Measurements from ENCODE around the gene FAM25A.
"Not testable (repeated sequence)": the region's sequence is repeated elsewhere in the genome, so short reads cannot be mapped to it uniquely, and the experiment has no call there.

Gene FAM25A

GRCh38 chr10:87000491-87000890 lies 19.6 kb upstream of the FAM25A start:
- DNase-seq (ENCODE audit: low read depth): no peak
- no peak overlapping the region for H3K4me3 ChIP-seq (ENCODE audit: low read length)
- TF ChIP-seq, protein P1, sequence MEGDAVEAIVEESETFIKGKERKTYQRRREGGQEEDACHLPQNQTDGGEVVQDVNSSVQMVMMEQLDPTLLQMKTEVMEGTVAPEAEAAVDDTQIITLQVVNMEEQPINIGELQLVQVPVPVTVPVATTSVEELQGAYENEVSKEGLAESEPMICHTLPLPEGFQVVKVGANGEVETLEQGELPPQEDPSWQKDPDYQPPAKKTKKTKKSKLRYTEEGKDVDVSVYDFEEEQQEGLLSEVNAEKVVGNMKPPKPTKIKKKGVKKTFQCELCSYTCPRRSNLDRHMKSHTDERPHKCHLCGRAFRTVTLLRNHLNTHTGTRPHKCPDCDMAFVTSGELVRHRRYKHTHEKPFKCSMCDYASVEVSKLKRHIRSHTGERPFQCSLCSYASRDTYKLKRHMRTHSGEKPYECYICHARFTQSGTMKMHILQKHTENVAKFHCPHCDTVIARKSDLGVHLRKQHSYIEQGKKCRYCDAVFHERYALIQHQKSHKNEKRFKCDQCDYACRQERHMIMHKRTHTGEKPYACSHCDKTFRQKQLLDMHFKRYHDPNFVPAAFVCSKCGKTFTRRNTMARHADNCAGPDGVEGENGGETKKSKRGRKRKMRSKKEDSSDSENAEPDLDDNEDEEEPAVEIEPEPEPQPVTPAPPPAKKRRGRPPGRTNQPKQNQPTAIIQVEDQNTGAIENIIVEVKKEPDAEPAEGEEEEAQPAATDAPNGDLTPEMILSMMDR (IDR thresholded peaks at IDR 0.05; ENCODE audit: insufficient read depth, low read depth, low read length, missing control alignments): no peak

- not testable (repeated sequence) for H3K4me3 ChIP-seq (ENCODE audit: low read length); DNase-seq (ENCODE audit: low read depth)
Measured at GRCh38 chr10:87007124-87007523, 13.0 kb upstream of the FAM25A start.

DNA sequence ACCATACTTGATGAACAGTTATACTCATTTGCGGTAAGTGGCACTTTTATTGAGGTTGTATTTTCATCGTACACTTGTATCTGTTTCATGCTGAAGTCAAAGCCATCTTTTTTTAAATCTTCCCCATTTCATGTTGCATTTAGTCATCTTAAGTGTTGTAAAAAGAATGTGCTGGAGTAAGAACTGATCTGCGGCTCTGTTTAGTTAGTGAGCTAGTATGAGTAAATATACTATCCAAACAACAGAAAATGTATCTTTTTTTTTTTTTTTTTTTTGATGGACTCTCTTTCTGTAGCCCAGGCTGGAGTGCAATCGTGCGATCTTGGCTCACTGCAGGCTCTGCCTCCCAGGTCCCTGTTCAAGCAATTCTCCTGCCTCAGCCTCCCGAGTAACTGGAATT lies 12.4 kb upstream of the FAM25A start:
- H3K4me3 ChIP-seq (ENCODE audit: low read length); DNase-seq (ENCODE audit: low read depth): not testable (repeated sequence)

DNA sequence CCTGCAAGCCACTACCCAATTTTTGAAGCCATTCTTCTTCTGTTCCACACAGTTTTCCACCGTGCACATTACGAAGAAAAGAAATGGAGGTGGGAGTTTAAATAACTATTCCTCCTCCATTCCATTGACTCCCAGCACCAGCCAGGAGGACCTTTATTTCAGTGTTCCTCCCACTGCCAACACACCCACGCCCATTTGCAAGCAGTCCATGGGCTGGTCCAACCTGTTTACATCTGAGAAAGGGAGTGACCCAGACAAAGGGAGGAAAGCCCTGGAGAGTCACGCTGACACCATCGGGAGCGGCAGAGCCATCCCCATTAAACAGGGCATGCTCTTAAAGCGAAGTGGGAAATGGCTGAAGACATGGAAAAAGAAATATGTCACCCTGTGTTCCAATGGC lies 11.8 kb upstream of the FAM25A start:
- peak; percentile 82 for DNase-seq (ENCODE audit: low read depth)

DNA sequence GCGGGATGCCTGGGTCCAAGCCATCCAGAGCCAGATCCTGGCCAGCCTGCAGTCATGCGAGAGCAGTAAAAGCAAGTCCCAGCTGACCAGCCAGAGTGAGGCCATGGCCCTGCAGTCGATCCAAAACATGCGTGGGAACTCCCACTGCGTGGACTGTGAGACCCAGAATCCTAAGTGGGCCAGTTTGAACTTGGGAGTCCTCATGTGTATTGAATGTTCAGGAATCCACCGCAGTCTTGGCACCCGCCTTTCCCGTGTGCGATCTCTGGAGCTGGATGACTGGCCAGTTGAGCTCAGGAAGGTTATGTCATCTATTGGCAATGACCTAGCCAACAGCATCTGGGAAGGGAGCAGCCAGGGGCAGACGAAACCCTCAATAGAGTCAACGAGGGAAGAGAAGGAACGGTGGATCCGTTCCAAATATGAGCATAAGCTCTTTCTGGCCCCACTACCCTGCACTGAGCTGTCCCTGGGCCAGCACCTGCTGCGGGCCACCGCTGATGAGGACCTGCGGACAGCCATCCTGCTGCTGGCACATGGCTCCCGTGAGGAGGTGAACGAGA lies 10.9 kb upstream of the FAM25A start:
- H3K4me3 ChIP-seq (ENCODE audit: low read length); DNase-seq (ENCODE audit: low read depth): not testable (repeated sequence)

More for the DNA sequence above, 11.8 kb upstream of the FAM25A start:
- H3K4me3 ChIP-seq (ENCODE audit: low read length): not testable (repeated sequence)

DNA sequence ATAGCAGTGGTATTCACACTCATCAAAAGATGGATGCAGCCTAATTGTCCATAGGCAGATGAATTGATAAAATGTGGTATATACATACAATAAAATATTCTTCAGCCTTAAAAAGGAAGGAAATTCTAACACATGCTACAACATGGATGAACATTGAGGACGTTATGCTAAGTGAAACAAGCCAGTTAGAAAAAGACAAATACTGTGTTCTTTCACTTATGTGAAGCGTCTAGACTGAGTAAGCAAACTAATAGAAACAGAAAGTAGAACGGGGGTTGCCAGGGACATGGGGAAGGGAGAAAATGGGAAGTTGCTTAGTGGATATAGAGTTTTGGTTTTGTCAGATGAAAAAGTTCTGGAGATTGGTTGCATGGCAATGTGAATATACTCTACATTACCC lies 6.6 kb upstream of the FAM25A start:
- not testable (repeated sequence) for DNase-seq (ENCODE audit: low read depth); H3K4me3 ChIP-seq (ENCODE audit: low read length)

- not testable (repeated sequence) for DNase-seq (ENCODE audit: low read depth)
Measured at GRCh38 chr10:87014986-87015716, 4.9 kb upstream of the FAM25A start.

DNA sequence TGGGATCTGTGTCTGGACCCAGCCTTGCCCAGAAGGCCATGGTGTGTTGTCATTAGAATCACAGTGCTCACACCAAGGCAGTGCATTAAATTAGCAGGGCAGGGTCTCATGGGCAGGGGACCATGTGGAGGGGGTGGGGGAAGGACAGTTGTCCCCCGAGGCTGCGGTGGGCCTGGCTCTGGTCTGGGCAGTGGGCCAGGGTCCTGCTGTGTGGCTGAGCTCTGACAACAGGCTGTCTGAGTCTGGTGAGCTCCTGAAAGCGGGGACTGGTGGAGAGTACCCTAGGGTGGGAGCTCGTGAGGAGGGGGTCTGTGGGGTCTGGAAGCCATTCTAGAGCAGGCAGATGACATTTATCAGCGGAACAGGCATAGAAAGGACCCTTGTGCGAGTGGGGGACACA lies 2.0 kb upstream of the FAM25A start:
- not testable (repeated sequence) for DNase-seq (ENCODE audit: low read depth); H3K4me3 ChIP-seq (ENCODE audit: low read length)

More at GRCh38 chr10:87014986-87015716, 4.9 kb upstream of the FAM25A start:
- not testable (repeated sequence) for H3K4me3 ChIP-seq (ENCODE audit: low read length)

GRCh38 chr10:87019066-87019465 lies 1.0 kb upstream of the FAM25A start:
- not testable (repeated sequence) for H3K4me3 ChIP-seq (ENCODE audit: low read length); DNase-seq (ENCODE audit: low read depth)

- peak; percentile 32 for DNase-seq (ENCODE audit: low read depth)
Measured at GRCh38 chr10:87019504-87019903, 590 bp upstream of the FAM25A start.

GRCh38 chr10:87025285-87025958 lies 5.3 kb downstream of the FAM25A start:
- not testable (repeated sequence) for H3K4me3 ChIP-seq (ENCODE audit: low read length)
- peak; percentile 69 for DNase-seq (ENCODE audit: low read depth)

More at GRCh38 chr10:87019504-87019903, 590 bp upstream of the FAM25A start:
- not testable (repeated sequence) for H3K4me3 ChIP-seq (ENCODE audit: low read length)

GRCh38 chr10:87026747-87027508 lies 6.8 kb downstream of the FAM25A start:
- not testable (repeated sequence) for DNase-seq (ENCODE audit: low read depth); H3K4me3 ChIP-seq (ENCODE audit: low read length)

- DNase-seq (ENCODE audit: low read depth); H3K4me3 ChIP-seq (ENCODE audit: low read length): not testable (repeated sequence)
Measured at GRCh38 chr10:87030419-87030818, 10.3 kb downstream of the FAM25A start.
